DOHH2 (cell line): ENCODE data around the gene ESYT1.

Source experiments
- H3F3A ChIP-seq: fragments of 200-600 bp; sonication (generic), shearing (Covaris generic); 2 replicates; pipeline ENCODE4 v1.6.0; 2016; ENCODE audit warnings: antibody characterized with exemption, mild to moderate bottlenecking; ENCODE audit not compliant: control insufficient read depth, insufficient read depth
- H3K27ac ChIP-seq: fragments of 200-600 bp; sonication (generic); 2 replicates; pipeline ENCODE4 v1.5.1; 2014; ENCODE audit warnings: low read depth, mild to moderate bottlenecking, low read length, moderate library complexity
- H3K27me3 ChIP-seq: fragments of 200-600 bp; sonication (generic); 2 replicates; pipeline ENCODE4 v1.6.1; 2014; ENCODE audit warnings: mild to moderate bottlenecking, low read length, mixed read lengths; ENCODE audit not compliant: control insufficient read depth
- H3K36me3 ChIP-seq: fragments of 200-600 bp; sonication (generic); 2 replicates; pipeline ENCODE4 v1.6.1; 2014; ENCODE audit warnings: mild to moderate bottlenecking, low read length, moderate library complexity, mixed read lengths; ENCODE audit not compliant: control insufficient read depth
- H3K4me1 ChIP-seq: fragments of 200-600 bp; sonication (generic); 2 replicates; pipeline ENCODE4 v1.6.1; 2014; ENCODE audit warnings: mild to moderate bottlenecking, low read length, mixed read lengths; ENCODE audit not compliant: control insufficient read depth
- H3K4me2 ChIP-seq: fragments of 200-600 bp; sonication (generic); 2 replicates; pipeline ENCODE4 v1.6.0; 2014; ENCODE audit warnings: mild to moderate bottlenecking, low read length, moderate library complexity
- H3K4me3 ChIP-seq: fragments of 200-600 bp; sonication (generic); 2 replicates; pipeline ENCODE4 v1.5.1; 2014; ENCODE audit warnings: mild to moderate bottlenecking, low read length, mixed read lengths
- H3K79me2 ChIP-seq: fragments of 200-600 bp; sonication (generic); 2 replicates; pipeline ENCODE4 v1.6.1; 2014; ENCODE audit warnings: mild to moderate bottlenecking, low read length, mixed read lengths; ENCODE audit not compliant: control insufficient read depth
- H3K9me2 ChIP-seq: fragments of 200-600 bp; sonication (generic); replicated peaks from 2 replicates; pipeline ENCODE4 v1.6.1; 2014; ENCODE audit warnings: mild to moderate bottlenecking, low read length, mixed read lengths; ENCODE audit not compliant: control insufficient read depth
- H3K9me3 ChIP-seq: fragments of 200-600 bp; sonication (generic); 2 replicates; pipeline ENCODE4 v1.6.1; 2014; ENCODE audit warnings: antibody characterized with exemption, low read length, mixed read lengths; ENCODE audit not compliant: control insufficient read depth, insufficient read depth
- H4K20me1 ChIP-seq: fragments of 200-600 bp; sonication (generic); 2 replicates; pipeline ENCODE4 v1.6.0; 2014; ENCODE audit warnings: low read depth, mild to moderate bottlenecking, antibody characterized with exemption, low read length, moderate library complexity; ENCODE audit not compliant: control insufficient read depth, insufficient read depth
- CTCF ChIP-seq: fragments of 200-600 bp; sonication (generic); IDR thresholded peaks from one replicate; pipeline ENCODE4 v1.5.1; 2014; ENCODE audit warnings: antibody characterized with exemption, mild to moderate bottlenecking, low read depth, low read length; ENCODE audit not compliant: poor library complexity, severe bottlenecking
- EZH2phosphoT487 ChIP-seq: fragments of 200-600 bp; sonication (generic); IDR thresholded peaks from 2 replicates; pipeline ENCODE4 v1.6.1; 2017; ENCODE audit warnings: borderline replicate concordance, mild to moderate bottlenecking, antibody characterized with exemption, low read length, moderate library complexity, mixed read lengths

ESYT1 gene

GRCh38 chr12:56165369-56165768, 37.3 kb downstream of the ESYT1 start:
- Histone ChIP-seq H3K36me3 (peaks cover 85% of the 10 kb centered on the region), H3F3A (peaks cover 36% of the 10 kb centered on the region), H3K9me2 (no peaks in the 10 kb centered on the region), H3K79me2 (peaks cover 11% of the 10 kb centered on the region), H3K27ac (no peak overlapping the region), H3K9me3 (no peaks in the 10 kb centered on the region), H3K4me1 (peaks cover 11% of the 10 kb centered on the region), H3K27me3 (no peaks in the 10 kb centered on the region), H3K4me2 (no peak overlapping the region), H4K20me1 (no peaks in the 10 kb centered on the region), H3K4me3 (no peak overlapping the region)
- no peak for TF ChIP-seq CTCF
- no peak for TF ChIP-seq EZH2phosphoT487

GRCh38 chr12:56169229-56169759, 41.2 kb downstream of the ESYT1 start:
- Histone ChIP-seq H3K9me2 (no peaks in the 10 kb centered on the region), H3K9me3 (no peaks in the 10 kb centered on the region), H3F3A (peaks cover 11% of the 10 kb centered on the region), H3K27ac (no peak overlapping the region), H3K4me3 (no peak overlapping the region), H3K79me2 (no peaks in the 10 kb centered on the region), H3K36me3 (peaks cover 85% of the 10 kb centered on the region), H3K4me1 (no peaks in the 10 kb centered on the region), H4K20me1 (no peaks in the 10 kb centered on the region), H3K4me2 (no peak overlapping the region), H3K27me3 (no peaks in the 10 kb centered on the region)
- TF ChIP-seq CTCF (no peak), EZH2phosphoT487 (no peak)

- H3K36me3 ChIP-seq, result peaks cover 85% of the 10 kb centered on the region
- no peak overlapping the region for H3K27ac ChIP-seq
- no peaks in the 10 kb centered on the region for H3F3A ChIP-seq
- H3K4me1 ChIP-seq, result no peaks in the 10 kb centered on the region
- H4K20me1 ChIP-seq, result no peaks in the 10 kb centered on the region
- no peaks in the 10 kb centered on the region for H3K27me3 ChIP-seq
- no peaks in the 10 kb centered on the region for H3K9me3 ChIP-seq
- no peak overlapping the region for H3K4me3 ChIP-seq
- no peaks in the 10 kb centered on the region for H3K79me2 ChIP-seq
- H3K9me2 ChIP-seq, result no peaks in the 10 kb centered on the region
- TF ChIP-seq CTCF, result no peak
- TF ChIP-seq EZH2phosphoT487, result no peak
- no peak overlapping the region for H3K4me2 ChIP-seq
Observed at GRCh38 chr12:56172839-56173238, 44.8 kb downstream of the ESYT1 start.
